ENCODE results near the gene RNLS.

- TF ChIP-seq, protein P1, sequence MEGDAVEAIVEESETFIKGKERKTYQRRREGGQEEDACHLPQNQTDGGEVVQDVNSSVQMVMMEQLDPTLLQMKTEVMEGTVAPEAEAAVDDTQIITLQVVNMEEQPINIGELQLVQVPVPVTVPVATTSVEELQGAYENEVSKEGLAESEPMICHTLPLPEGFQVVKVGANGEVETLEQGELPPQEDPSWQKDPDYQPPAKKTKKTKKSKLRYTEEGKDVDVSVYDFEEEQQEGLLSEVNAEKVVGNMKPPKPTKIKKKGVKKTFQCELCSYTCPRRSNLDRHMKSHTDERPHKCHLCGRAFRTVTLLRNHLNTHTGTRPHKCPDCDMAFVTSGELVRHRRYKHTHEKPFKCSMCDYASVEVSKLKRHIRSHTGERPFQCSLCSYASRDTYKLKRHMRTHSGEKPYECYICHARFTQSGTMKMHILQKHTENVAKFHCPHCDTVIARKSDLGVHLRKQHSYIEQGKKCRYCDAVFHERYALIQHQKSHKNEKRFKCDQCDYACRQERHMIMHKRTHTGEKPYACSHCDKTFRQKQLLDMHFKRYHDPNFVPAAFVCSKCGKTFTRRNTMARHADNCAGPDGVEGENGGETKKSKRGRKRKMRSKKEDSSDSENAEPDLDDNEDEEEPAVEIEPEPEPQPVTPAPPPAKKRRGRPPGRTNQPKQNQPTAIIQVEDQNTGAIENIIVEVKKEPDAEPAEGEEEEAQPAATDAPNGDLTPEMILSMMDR (conservative IDR thresholded peaks at IDR 0.05; ENCODE audit: low read depth, low read length): no peak
- TF ChIP-seq POLR2A (IDR thresholded peaks at IDR 0.05; ENCODE audit: low read depth, low read length) (no peak), MAFK (IDR thresholded peaks at IDR 0.05; ENCODE audit: low read depth, low read length) (no peak), FOS (IDR thresholded peaks at IDR 0.05; ENCODE audit: low read depth, low read length) (no peak), CEBPB (IDR thresholded peaks at IDR 0.05; ENCODE audit: low read depth, low read length) (no peak), RAD21 (IDR thresholded peaks at IDR 0.05; ENCODE audit: low read length) (no peak), MAZ (IDR thresholded peaks at IDR 0.05; ENCODE audit: borderline replicate concordance, low read depth, low read length) (no peak), BHLHE40 (IDR thresholded peaks at IDR 0.05; ENCODE audit: low read depth, low read length) (no peak), SMC3 (IDR thresholded peaks at IDR 0.05; ENCODE audit: low read depth, low read length) (no peak), USF2 (IDR thresholded peaks at IDR 0.05; ENCODE audit: low read depth, low read length) (no peak), CHD1 (IDR thresholded peaks at IDR 0.05; ENCODE audit: low read depth, low read length) (no peak), MXI1 (IDR thresholded peaks at IDR 0.05; ENCODE audit: borderline replicate concordance, low read depth, low read length) (no peak), RFX5 (IDR thresholded peaks at IDR 0.05; ENCODE audit: low read depth, low read length) (peak; percentile 88), RCOR1 (IDR thresholded peaks at IDR 0.05; ENCODE audit: insufficient replicate concordance, low read length) (no peak)
Measured at GRCh38 chr10:88386821-88387773, 196.0 kb downstream of the RNLS start.

All from IMR-90 (cell line).